ENCODE results near the gene ZMYND8.

The ZMYND8 gene

DNA sequence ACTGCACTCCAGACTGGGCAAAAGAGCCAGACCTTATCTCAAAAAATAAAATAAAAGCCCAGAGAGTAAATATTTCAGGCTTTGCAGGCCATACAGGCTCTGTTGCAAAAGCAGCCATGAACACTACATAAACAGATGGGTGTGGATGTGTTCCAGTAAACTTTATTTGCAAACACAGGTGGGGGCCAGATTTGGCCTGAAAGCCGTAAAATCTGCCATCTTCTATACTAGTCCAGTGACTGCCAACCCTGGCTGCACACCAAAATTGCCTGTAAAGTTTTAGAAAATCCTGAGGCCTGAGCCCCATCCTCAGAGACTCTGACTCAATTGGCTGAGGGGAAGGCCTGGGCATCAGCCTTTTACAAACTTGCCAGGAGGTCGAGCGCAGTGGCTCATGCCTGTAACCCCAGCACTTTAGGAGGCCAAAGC, 103.6 kb downstream of the ZMYND8 start:
- TF ChIP-seq, protein P1, sequence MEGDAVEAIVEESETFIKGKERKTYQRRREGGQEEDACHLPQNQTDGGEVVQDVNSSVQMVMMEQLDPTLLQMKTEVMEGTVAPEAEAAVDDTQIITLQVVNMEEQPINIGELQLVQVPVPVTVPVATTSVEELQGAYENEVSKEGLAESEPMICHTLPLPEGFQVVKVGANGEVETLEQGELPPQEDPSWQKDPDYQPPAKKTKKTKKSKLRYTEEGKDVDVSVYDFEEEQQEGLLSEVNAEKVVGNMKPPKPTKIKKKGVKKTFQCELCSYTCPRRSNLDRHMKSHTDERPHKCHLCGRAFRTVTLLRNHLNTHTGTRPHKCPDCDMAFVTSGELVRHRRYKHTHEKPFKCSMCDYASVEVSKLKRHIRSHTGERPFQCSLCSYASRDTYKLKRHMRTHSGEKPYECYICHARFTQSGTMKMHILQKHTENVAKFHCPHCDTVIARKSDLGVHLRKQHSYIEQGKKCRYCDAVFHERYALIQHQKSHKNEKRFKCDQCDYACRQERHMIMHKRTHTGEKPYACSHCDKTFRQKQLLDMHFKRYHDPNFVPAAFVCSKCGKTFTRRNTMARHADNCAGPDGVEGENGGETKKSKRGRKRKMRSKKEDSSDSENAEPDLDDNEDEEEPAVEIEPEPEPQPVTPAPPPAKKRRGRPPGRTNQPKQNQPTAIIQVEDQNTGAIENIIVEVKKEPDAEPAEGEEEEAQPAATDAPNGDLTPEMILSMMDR (IDR thresholded peaks at IDR 0.05; ENCODE audit: insufficient read depth, low read length, poor library complexity, severe bottlenecking), result no peak
- DNase-seq (ENCODE audit: extremely low read depth, insufficient read length), result no peak
- Histone ChIP-seq H3K4me3 (replicated peaks; ENCODE audit: low read depth, low read length) (no peak overlapping the region), H3K27me3 (replicated peaks; ENCODE audit: control insufficient read depth, insufficient read depth, low read length) (no peaks in the 10 kb centered on the region), H3K36me3 (ENCODE audit: control insufficient read depth, insufficient read depth, low read length) (peaks cover 28% of the 10 kb centered on the region)

DNA sequence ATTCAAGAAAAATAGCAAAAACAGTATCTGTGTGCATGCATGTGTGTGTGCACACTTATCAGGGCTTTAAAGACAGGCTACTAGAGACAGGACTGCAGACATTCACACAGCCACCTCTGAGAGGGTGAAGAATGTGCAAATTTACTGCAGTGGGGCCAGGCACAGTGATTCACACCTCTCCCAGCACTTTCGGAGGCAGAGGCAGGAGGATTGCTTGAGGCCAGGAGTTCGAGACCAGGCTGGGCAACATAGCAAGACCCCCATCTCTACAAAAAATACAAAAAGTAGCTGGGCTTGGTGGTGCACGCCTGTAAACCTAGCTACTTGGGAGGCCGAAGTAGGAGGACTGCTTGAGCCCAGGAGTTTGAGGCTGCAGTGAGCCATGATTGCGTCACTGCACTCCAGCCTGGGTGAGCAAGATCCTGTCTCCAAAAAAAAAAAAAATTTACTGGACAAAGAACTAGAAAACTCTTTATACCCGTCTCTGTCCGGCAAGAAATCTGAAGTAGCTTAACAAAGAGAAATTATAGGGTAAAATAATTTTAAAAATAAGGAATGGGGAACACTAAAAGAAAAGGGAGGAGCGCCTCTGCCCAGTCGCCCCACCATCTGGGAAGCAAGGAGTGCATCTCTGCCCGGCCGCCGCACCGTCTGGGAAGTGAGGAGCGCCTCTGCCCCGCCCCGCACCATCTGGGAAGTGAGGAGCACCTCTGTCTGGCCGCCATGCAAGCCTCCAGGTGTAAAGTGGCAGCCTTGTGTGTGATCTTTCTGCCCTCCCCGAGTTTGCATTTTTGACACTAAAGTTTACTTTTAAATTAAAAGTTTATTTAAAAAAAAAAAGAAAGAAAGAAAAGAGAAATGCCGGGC, 105.1 kb downstream of the ZMYND8 start:
- DNase-seq (ENCODE audit: extremely low read depth, insufficient read length), result no peak
- TF ChIP-seq, protein P1 (IDR thresholded peaks at IDR 0.05; ENCODE audit: insufficient read depth, low read length, poor library complexity, severe bottlenecking), result no peak
- peaks cover 34% of the 10 kb centered on the region for H3K36me3 ChIP-seq (ENCODE audit: control insufficient read depth, insufficient read depth, low read length)

DNA sequence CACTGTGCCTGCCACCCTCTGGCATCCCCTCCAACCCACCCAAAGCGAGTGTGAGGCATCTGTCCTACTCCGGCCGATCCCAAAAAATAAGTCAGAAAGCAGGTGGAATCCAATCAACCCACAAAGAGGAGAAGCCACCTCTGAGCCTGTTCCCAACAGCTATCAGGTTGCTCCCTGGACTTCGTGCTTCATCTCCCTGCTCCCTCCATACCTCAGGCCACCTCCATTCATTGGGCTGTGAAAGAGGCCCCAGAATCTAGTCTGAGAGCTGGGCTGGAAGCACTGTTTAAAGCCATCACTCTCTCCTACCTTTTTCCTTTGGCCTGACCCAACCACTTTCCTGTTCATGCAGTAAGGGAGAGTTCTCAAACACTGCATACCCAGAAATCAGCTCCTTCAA, 106.1 kb downstream of the ZMYND8 start:
- TF ChIP-seq, protein P1 (IDR thresholded peaks at IDR 0.05; ENCODE audit: insufficient read depth, low read length, poor library complexity, severe bottlenecking), result no peak
- no peak for DNase-seq (ENCODE audit: extremely low read depth, insufficient read length)
- peaks cover 40% of the 10 kb centered on the region for H3K36me3 ChIP-seq (ENCODE audit: control insufficient read depth, insufficient read depth, low read length)
- H3K4me3 ChIP-seq (replicated peaks; ENCODE audit: low read depth, low read length), result no peak overlapping the region
- H3K27me3 ChIP-seq (replicated peaks; ENCODE audit: control insufficient read depth, insufficient read depth, low read length), result no peaks in the 10 kb centered on the region

More for the DNA sequence above, 105.1 kb downstream of the ZMYND8 start:
- Histone ChIP-seq H3K4me3 (replicated peaks; ENCODE audit: low read depth, low read length) (no peak overlapping the region), H3K27me3 (replicated peaks; ENCODE audit: control insufficient read depth, insufficient read depth, low read length) (no peaks in the 10 kb centered on the region)

DNA sequence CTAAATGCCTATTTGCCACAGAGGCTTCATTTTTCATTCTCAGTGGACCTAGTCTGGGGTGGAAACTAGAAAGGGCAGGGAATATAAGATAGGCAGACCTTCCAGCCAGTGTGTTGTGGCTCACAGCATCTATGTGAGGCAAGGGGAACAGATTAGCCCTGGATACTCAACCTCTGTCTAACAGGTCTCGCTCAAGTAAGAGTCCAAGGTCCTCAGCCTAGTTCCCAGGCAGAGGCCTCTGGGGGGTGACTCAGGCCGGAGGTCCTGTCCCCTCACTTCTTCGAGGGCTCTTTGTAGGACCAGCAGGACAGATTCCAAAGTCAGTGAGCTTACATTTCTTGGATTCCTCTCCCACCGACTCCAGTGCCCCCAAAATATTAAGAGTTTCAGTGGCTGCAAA, 106.6 kb downstream of the ZMYND8 start:
- Histone ChIP-seq H3K27me3 (replicated peaks; ENCODE audit: control insufficient read depth, insufficient read depth, low read length) (no peaks in the 10 kb centered on the region), H3K4me3 (replicated peaks; ENCODE audit: low read depth, low read length) (no peak overlapping the region), H3K36me3 (ENCODE audit: control insufficient read depth, insufficient read depth, low read length) (peaks cover 41% of the 10 kb centered on the region)
- TF ChIP-seq, protein P1 (IDR thresholded peaks at IDR 0.05; ENCODE audit: insufficient read depth, low read length, poor library complexity, severe bottlenecking), result no peak
- DNase-seq (ENCODE audit: extremely low read depth, insufficient read length), result no peak

DNA sequence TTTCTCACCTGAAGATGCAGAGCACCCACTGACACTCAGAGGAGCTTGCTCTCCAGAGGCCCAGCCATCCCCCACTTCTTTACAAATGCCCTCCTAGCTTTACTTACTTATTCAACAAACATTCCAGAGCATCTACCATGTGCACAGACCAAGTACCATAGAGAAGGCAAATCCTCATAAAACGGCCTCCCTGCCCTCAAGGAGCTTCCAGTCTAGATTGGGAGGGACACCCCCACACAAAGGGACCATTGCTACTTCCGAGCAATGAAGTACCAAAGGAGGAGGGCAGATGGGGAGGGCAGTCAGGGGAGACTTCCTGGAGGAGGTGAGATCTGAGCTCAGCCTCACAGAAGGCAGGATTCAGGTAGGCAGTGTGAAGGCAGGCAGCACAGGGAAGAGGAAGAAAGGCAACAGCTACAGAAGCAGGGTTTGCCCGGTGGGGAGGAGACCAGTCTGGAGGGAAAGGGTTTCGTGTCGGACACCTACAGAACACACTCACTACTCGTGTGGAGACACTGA, 108.0 kb downstream of the ZMYND8 start:
- Histone ChIP-seq H3K36me3 (ENCODE audit: control insufficient read depth, insufficient read depth, low read length) (peaks cover 46% of the 10 kb centered on the region), H3K27me3 (replicated peaks; ENCODE audit: control insufficient read depth, insufficient read depth, low read length) (no peaks in the 10 kb centered on the region), H3K4me3 (replicated peaks; ENCODE audit: low read depth, low read length) (no peak overlapping the region)
- TF ChIP-seq, protein P1 (IDR thresholded peaks at IDR 0.05; ENCODE audit: insufficient read depth, low read length, poor library complexity, severe bottlenecking), result no peak
- DNase-seq (ENCODE audit: extremely low read depth, insufficient read length), result no peak
